Upper lobe of right lung (tissue), 1 donor: ENCODE data around the gene ZNF664. TPM values are rescaled to one million over a fixed set of nuclear protein-coding genes. Genes with fewer than 3 reads are reported as not detected.
A peak's percentile ranks its signal among the peaks of the same experiment; 100 is the strongest.

ENCODE experiments used
- ATAC-seq: fragments of 200-7000 bp; cut with Tn5 transposase; one replicate; pipeline ENCODE4 v1.9.1; 2020; ENCODE audit warnings: mild to moderate bottlenecking, moderate library complexity
- DNase-seq: peaks from one replicate; pipeline ENCODE4 v3.0.0-alpha.2; 2020
- H3K27ac ChIP-seq: fragments of 200-600 bp; one replicate; pipeline ENCODE4 v1.8.0; 2022
- H3K27me3 ChIP-seq: fragments of 200-600 bp; one replicate; pipeline ENCODE4 v1.8.0; 2022; ENCODE audit warnings: mild to moderate bottlenecking
- H3K36me3 ChIP-seq: fragments of 200-600 bp; one replicate; pipeline ENCODE4 v1.8.0; 2022
- H3K4me1 ChIP-seq: fragments of 200-600 bp; one replicate; pipeline ENCODE4 v1.8.0; 2022
- H3K4me3 ChIP-seq: fragments of 200-600 bp; one replicate; pipeline ENCODE4 v1.8.0; 2022; ENCODE audit warnings: mild to moderate bottlenecking
- H3K9me3 ChIP-seq: fragments of 200-600 bp; one replicate; pipeline ENCODE4 v1.8.0; 2022
- CTCF ChIP-seq: fragments of 200-600 bp; IDR thresholded peaks from one replicate; pipeline ENCODE4 v1.8.0; 2022; ENCODE audit warnings: antibody characterized with exemption
- intact Hi-C: fragments of 100-400 bp; cut with DNase I; formaldehyde crosslinking; loops from one replicate; pipeline ENCODE4 v1.11.0; 2022
- total RNA-seq: library from RNA; stranded (reverse); fragmentation: NEBNext Ultra II Directional; extraction: Animal tissue kit (Norgen Biotek cat#: 25700); gene quantifications from one replicate; pipeline ENCODE4 v1.2.1, GENCODE V29; 2021
- donor health status: DM: no; HTN: yes; CAD: no; lungs with severe emphysema.

The ZNF664 gene
- total RNA-seq, 1 donor from 2014 or later: 92.3 TPM

GRCh38 chr12:123939716-123940626 is 33.0 kb upstream of the ZNF664 start:
- no peak for ATAC-seq
- no peak overlapping the region for H3K4me3 ChIP-seq
- intact Hi-C loops: no loop called here
- no peaks in the 10 kb centered on the region for H3K27me3 ChIP-seq
- no peak for DNase-seq
- TF ChIP-seq CTCF: no peak
- H3K4me1 ChIP-seq: peaks cover 16% of the 10 kb centered on the region
- peaks cover 47% of the 10 kb centered on the region for H3K36me3 ChIP-seq
- H3K27ac ChIP-seq: no peak overlapping the region
- H3K9me3 ChIP-seq: no peaks in the 10 kb centered on the region

- H3K27me3 ChIP-seq: no peaks in the 10 kb centered on the region
- H3K4me1 ChIP-seq: peaks cover 16% of the 10 kb centered on the region
- no peak overlapping the region for H3K4me3 ChIP-seq
- peaks cover 52% of the 10 kb centered on the region for H3K36me3 ChIP-seq
- no peak overlapping the region for H3K27ac ChIP-seq
- no peaks in the 10 kb centered on the region for H3K9me3 ChIP-seq
- DNase-seq: no peak
- intact Hi-C loops: no loop called here
- no peak for TF ChIP-seq CTCF
- ATAC-seq: no peak
Observed at GRCh38 chr12:123940627-123940966, 32.4 kb upstream of the ZNF664 start.

- Histone ChIP-seq H3K36me3 (peaks cover 52% of the 10 kb centered on the region), H3K27ac (no peak overlapping the region), H3K4me1 (peaks cover 17% of the 10 kb centered on the region), H3K4me3 (no peak overlapping the region), H3K27me3 (no peaks in the 10 kb centered on the region), H3K9me3 (no peaks in the 10 kb centered on the region)
- ATAC-seq: no peak
- intact Hi-C loops: no loop called here
- no peak for DNase-seq
- no peak for TF ChIP-seq CTCF
Observed at GRCh38 chr12:123941000-123941399, 32.0 kb upstream of the ZNF664 start.

GRCh38 chr12:123941624-123942237 is 31.3 kb upstream of the ZNF664 start:
- no peak for TF ChIP-seq CTCF
- ATAC-seq (peak; percentile 55), DNase-seq (no peak)
- no peak overlapping the region for H3K4me3 ChIP-seq
- H3K27ac ChIP-seq: no peak overlapping the region
- peaks cover 24% of the 10 kb centered on the region for H3K4me1 ChIP-seq
- intact Hi-C loops: no loop called here
- peaks cover 48% of the 10 kb centered on the region for H3K36me3 ChIP-seq
- no peaks in the 10 kb centered on the region for H3K9me3 ChIP-seq
- no peaks in the 10 kb centered on the region for H3K27me3 ChIP-seq

- Histone ChIP-seq H3K9me3 (no peaks in the 10 kb centered on the region), H3K36me3 (peaks cover 43% of the 10 kb centered on the region), H3K4me3 (no peak overlapping the region), H3K27ac (no peak overlapping the region), H3K27me3 (no peaks in the 10 kb centered on the region), H3K4me1 (peaks cover 28% of the 10 kb centered on the region)
- TF ChIP-seq CTCF: no peak
- intact Hi-C loops: no loop called here
- no peak for DNase-seq
- ATAC-seq: no peak
Observed at GRCh38 chr12:123942238-123942653, 30.8 kb upstream of the ZNF664 start.
